ENCODE measurements around the gene KRT1. TPM values are rescaled to one million over a fixed set of nuclear protein-coding genes. Genes with fewer than 3 reads are reported as not detected.

Gene KRT1
- total and polyA plus RNA-seq, 2 donors (not counting 1 experiment from before 2014, with no cell fraction given): not detected

GRCh38 chr12:52672321-52672933 is 7.8 kb downstream of the KRT1 start:
- TF ChIP-seq CTCF (IDR thresholded peaks at IDR 0.05) (no peak), EZH2 (IDR thresholded peaks at IDR 0.05; ENCODE audit: borderline replicate concordance, insufficient read depth, low read depth, low read length, poor library complexity, severe bottlenecking) (no peak)
- H3K4me2 ChIP-seq (replicated peaks; ENCODE audit: low read depth, low read length, poor library complexity, severe bottlenecking): no peak overlapping the region
- Mint-ChIP-seq H3K9me3 (ENCODE audit: insufficient read depth) (no peaks in the 10 kb centered on the region), H3K4me1 (no peaks in the 10 kb centered on the region), H3K27me3 (peaks cover 15% of the 10 kb centered on the region), H3K27ac (no peak overlapping the region), H3K4me3 (no peak overlapping the region)
- CTCF ChIA-PET: no interaction called here
- H3K36me3 ChIP-seq (replicated peaks in 1 of 2; ENCODE audit: control extremely low read depth in 1 of 2, control insufficient read depth in 1 of 2, extremely low read depth in 1 of 2, insufficient read depth in 2 of 2, low read length in 1 of 2): no peaks in the 10 kb centered on the region
- H4K20me1 ChIP-seq (ENCODE audit: control insufficient read depth, insufficient read depth, low read length, poor library complexity, severe bottlenecking): no peaks in the 10 kb centered on the region
- POLR2A ChIA-PET: no interaction called here
- no peak for DNase-seq
- WGBS (ENCODE audit: insufficient coverage): no CpG with 5 or more reads among the region's 2 CpGs
- H3K27me3 ChIP-seq (replicated peaks in 1 of 4; ENCODE audit: control extremely low read depth in 1 of 4, control insufficient read depth in 3 of 4, insufficient read depth in 4 of 4, low read length in 3 of 4): no peaks in the 10 kb centered on the region
- H2AFZ ChIP-seq (ENCODE audit: insufficient read depth, low read depth, low read length, poor library complexity, severe bottlenecking): no peak overlapping the region
- intact Hi-C loops (cut with micrococcal nuclease): no loop called here
- no peak for ATAC-seq (ENCODE audit: low read depth)
- no peak overlapping the region for H3K27ac ChIP-seq (ENCODE audit: low read length in 2 of 2)
- H3K4me1 ChIP-seq (ENCODE audit: control insufficient read depth in 2 of 2, insufficient read depth in 2 of 2, low read length in 2 of 2): no peaks in the 10 kb centered on the region
- no peaks in the 10 kb centered on the region for H3K9me3 ChIP-seq (ENCODE audit: control extremely low read depth in 1 of 3, control insufficient read depth in 2 of 3, insufficient read depth in 1 of 3, low read length in 2 of 3)
- no peaks in the 10 kb centered on the region for H3K79me2 ChIP-seq (ENCODE audit: control insufficient read depth, insufficient read depth, low read length)
- H3K9ac ChIP-seq (ENCODE audit: low read length): no peak overlapping the region
- H3K4me3 ChIP-seq (ENCODE audit: control extremely low read depth in 1 of 5, extremely low read depth in 1 of 5, insufficient read depth in 1 of 5, low read depth in 2 of 5, low read length in 4 of 5): no peak overlapping the region

- peaks cover 9% of the 10 kb centered on the region for H3K27me3 Mint-ChIP-seq
- H3K9me3 Mint-ChIP-seq (ENCODE audit: insufficient read depth): no peaks in the 10 kb centered on the region
- 91% methylated on average over 3 of the region's 3 CpGs for WGBS (ENCODE audit: insufficient coverage)
- H3K4me3 Mint-ChIP-seq: no peak overlapping the region
- Histone ChIP-seq H3K9me3 (ENCODE audit: control extremely low read depth in 1 of 3, control insufficient read depth in 2 of 3, insufficient read depth in 1 of 3, low read length in 2 of 3) (no peaks in the 10 kb centered on the region), H3K36me3 (replicated peaks in 1 of 2; ENCODE audit: control extremely low read depth in 1 of 2, control insufficient read depth in 1 of 2, extremely low read depth in 1 of 2, insufficient read depth in 2 of 2, low read length in 1 of 2) (no peaks in the 10 kb centered on the region), H3K27me3 (replicated peaks in 1 of 4; ENCODE audit: control extremely low read depth in 1 of 4, control insufficient read depth in 3 of 4, insufficient read depth in 4 of 4, low read length in 3 of 4) (no peaks in the 10 kb centered on the region), H3K9ac (ENCODE audit: low read length) (no peak overlapping the region), H3K4me3 (ENCODE audit: control extremely low read depth in 1 of 5, extremely low read depth in 1 of 5, insufficient read depth in 1 of 5, low read depth in 2 of 5, low read length in 4 of 5) (no peak overlapping the region), H3K79me2 (ENCODE audit: control insufficient read depth, insufficient read depth, low read length) (no peaks in the 10 kb centered on the region), H2AFZ (ENCODE audit: insufficient read depth, low read depth, low read length, poor library complexity, severe bottlenecking) (no peak overlapping the region), H3K4me1 (ENCODE audit: control insufficient read depth in 2 of 2, insufficient read depth in 2 of 2, low read length in 2 of 2) (no peaks in the 10 kb centered on the region), H3K4me2 (replicated peaks; ENCODE audit: low read depth, low read length, poor library complexity, severe bottlenecking) (no peak overlapping the region), H3K27ac (ENCODE audit: low read length in 2 of 2) (no peak overlapping the region), H4K20me1 (ENCODE audit: control insufficient read depth, insufficient read depth, low read length, poor library complexity, severe bottlenecking) (no peaks in the 10 kb centered on the region)
- ChIA-PET CTCF (no interaction called here), POLR2A (no interaction called here)
- H3K27ac Mint-ChIP-seq: no peak overlapping the region
- TF ChIP-seq EZH2 (IDR thresholded peaks at IDR 0.05; ENCODE audit: borderline replicate concordance, insufficient read depth, low read depth, low read length, poor library complexity, severe bottlenecking): no peak
- TF ChIP-seq CTCF (IDR thresholded peaks at IDR 0.05): no peak
- intact Hi-C loops (cut with micrococcal nuclease): no loop called here
- ATAC-seq (ENCODE audit: low read depth): no peak
- H3K4me1 Mint-ChIP-seq: no peaks in the 10 kb centered on the region
- no peak for DNase-seq
Observed at GRCh38 chr12:52670961-52671360, 9.2 kb downstream of the KRT1 start.
